Stimulated activated CD4-positive, alpha-beta T cell treated with anti-CD3 and anti-CD28 coated beads, Interleukin-2, amount 100 ng/mL, for 4 hours (primary cell): ENCODE results near the gene TOLLIP.

Experiments used
- DNase-seq: peaks from one replicate; pipeline ENCODE4 v3.0.0-alpha.2; 2020; ENCODE audit warnings: low read depth

Gene TOLLIP

DNA sequence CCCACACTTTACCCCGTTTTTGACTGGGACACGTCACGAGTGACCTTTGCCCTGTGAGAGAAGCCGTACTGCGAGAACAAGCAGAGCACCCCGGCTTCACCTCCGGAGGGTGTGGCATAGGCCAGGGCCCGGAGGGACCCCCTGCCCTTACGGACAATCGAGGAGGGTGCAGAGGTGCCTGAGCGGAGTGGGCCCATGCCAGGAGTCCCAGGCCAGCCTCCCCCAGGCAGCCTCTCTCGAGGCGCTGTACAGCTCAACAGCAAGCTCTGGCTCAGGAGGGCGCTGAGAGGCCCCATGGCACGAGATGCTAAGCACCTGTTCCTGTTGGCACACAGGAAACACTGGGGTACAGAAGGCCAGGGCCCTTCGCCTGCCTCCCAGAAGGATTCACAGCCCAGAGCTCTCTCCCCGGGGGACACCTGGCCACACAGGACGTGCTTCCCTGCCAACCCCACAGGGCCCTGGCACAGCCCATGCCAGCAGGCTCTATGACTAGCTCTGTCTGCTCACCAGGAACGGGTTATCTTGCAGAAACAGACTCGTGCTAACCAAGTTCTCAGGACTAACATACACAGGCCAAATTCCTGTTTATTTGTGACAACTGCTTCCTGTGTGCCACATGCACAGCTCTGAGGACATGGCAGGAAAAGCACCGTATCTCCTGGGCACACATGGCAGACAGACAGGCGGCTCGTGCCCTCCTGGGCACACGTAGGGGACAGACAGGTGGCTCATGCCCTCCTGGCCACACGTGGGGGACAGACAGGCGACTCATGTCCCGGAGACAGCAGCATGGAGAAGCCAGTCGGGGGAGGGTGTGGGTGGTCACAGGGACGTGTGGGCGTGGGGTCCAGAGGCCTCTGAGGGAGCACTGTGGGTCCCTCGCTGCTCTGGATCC, 11.6 kb downstream of the TOLLIP start:
- DNase-seq, result no peak

DNA sequence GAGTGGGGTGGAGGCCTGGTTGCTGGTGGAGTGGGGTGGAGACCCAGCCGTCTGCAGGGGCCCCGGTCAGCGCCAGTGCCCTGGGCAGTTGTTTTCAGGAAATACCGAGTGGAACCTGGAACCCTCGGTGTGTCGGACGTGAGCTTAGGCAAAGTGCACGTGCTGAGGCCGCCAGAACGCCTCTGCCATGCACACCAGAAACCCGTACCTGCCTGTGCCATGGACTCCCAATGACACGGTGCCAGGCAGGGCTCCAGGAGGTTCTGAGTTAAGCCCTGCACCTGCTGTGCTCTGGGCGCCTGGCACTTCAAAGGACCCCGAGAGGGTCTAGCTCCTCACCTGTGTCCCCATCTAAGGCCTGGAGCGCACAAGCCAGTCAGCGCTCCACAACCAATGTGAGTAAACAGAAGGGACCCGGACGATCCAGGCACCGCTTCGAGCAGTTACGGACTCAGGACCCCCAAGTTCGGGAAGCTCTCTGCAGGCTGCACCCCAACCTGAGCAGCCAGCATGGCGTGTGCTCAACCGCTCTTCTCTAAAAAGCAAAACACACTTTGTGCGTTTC, 12.3 kb downstream of the TOLLIP start:
- DNase-seq, result no peak

DNA sequence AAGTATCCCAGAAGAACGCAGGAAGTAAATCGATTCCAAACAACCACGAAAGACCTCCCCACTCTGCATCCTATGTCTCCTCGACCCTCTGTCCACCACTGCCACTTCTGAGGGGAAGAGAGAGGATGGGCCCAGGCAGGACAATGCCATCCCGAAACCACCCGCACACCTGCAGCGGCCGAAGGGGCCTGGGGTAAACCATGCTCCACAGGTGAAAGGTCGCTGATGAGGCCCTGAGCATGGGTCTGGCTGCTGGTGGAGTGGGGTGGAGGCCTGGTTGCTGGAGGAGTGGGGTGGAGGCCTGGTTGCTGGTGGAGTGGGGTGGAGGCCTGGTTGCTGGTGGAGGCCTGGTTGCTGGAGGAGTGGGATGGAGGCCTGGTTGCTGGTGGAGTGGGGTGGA, 13.1 kb downstream of the TOLLIP start:
- DNase-seq, result no peak

GRCh38 chr11:1295591-1295990, 13.8 kb downstream of the TOLLIP start:
- DNase-seq, result no peak

DNA sequence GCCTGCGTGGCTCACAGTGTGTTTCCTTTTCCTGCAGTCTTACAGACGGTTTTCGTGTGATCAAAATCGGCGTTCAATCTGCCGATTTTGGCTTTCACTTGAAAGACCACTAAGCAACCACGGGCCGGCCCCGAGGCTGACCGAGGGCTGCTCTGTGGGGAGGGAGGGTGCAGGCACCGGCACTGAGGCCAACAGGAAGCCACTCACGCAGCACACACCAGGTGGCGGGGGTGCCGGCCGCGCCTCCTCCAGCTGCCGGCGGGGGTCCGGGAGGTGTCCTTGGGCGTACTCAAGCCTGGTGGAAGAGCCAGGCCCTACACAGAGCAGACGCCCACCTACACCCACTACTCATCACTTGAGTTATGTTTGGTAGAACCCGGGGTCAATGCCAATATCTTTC, 14.3 kb downstream of the TOLLIP start:
- no peak for DNase-seq

GRCh38 chr11:1293619-1294015, 15.8 kb downstream of the TOLLIP start:
- no peak for DNase-seq

DNA sequence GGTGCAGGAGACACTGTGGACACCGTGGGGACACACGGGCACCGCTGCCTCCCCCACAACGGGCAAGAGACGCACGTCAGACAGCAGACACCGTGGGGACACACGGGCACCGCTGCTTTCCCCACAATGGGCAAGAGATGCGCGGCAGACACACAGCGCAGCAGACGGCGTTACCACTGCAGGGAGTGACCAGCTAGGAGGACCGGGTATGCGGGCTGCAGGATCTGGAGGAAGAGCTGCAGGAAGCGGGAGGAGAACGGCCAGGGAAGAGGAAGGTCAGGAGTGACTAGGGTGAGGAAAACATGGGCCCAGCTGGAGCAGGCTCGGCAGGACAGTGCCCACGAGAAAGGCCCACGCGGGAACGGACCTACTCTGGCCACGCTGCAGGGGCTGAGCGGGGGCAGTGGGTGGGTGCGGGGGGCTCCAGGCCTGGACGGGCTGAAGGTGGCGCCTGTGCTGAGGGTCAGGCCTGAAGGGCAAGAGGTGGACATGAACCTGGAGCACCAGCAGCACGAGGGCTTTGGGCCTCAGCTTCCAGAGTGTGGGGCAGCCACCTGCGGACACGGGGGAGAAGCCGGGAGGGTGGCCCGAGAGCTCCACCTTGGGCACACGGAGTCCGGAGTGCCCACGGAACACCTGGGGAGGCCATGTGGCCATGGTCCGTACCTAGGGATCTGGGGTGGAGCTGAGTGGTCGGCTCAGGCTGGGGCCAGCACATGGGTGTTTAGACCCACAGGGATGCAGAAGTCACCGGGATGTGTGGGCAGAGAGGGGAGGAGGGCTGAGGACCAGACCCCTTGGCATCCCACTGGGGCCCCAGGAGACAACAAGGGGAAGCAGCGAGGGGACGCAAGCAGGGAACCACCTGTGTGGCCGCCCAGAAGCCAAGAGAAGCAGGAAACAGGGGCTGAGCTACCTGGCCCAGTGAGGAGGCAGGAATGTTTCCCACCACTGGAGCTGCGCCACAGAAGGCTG, 16.5 kb downstream of the TOLLIP start:
- DNase-seq, result no peak

- DNase-seq, result no peak
These were observed 17.3 kb downstream of the TOLLIP start for GRCh38 chr11:1292018-1292643.

GRCh38 chr11:1291295-1292017, 18.0 kb downstream of the TOLLIP start:
- no peak for DNase-seq

DNA sequence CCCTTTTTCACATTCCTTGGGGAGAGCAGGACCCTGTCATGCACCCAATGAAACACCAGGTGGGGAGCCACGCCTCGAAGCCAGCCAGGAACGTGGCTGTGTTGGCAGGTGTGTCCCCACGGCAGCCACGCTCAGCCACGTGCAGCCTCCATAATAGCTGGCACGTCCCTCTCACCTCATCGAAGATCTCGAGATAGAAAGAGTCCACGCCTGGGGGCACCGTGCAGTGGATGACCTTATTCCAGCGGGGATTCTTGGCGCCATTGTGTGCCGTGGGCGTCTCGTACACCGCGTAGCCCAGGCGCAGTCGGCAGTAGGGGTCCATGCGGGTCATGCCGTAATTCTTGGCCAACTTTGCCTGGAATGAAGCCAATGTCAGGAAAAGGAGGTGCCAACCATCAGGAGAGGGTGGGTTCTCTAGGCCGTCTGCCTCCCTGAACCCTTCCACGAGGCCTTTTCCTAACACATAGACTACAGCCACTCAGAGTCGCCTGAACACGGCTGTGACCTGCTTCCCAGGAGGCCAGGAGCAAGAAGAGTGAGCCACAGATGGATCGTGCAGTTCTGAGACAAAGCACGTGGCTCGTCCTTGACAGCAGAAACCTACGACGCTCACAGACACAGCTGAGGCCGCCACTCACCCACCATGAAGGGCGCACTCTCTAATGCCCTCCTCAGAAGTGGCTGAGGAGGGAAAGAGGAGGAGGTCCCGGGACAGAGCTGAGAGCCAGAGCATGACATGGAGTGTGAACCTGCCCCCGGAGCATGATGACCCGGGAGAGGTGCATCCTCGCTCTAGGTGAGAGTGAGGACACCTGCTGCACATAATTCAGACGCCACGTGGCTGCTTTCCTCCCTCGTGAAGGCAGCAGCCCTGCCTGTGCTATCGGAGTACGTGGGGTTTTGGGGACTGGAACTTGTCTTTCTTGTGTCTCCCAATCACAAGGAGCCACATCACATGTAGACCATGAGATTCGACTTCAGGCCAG, 19.1 kb downstream of the TOLLIP start:
- DNase-seq, result no peak

DNA sequence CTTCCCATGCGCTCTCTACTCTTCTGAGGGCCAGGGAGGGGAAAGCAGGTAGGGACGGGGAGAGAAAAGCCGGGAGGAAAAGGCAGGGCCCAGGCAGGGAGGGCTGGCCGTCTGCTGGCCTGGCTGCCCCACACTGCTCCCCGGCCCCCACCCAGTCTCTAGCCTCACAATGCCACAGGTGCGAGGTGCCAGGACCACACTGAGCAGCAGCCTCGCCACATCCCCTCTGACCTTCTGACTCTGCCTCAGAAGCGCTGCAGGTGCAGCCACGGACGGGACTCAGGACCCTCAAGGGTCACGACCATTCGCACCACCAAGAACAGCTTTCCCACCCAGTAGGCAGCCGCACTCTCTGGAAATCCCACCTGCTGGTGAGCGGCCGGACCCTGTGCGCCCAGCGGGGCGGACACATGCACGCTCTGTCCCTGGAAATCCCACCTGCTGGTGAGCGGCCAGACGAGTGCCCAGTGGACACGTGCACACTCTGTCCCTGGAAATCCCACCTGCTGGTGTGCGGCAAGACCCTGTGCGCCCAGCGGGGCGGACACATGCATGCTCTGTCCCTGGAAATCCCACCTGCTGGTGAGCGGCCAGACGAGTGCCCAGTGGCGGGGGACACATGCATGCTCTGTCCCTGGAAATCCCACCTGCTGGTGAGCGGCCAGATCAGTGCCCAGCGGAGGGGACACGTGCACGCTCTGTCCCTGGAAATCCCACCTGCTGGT, 20.1 kb downstream of the TOLLIP start:
- no peak for DNase-seq

- DNase-seq, result no peak
These were observed 20.8 kb downstream of the TOLLIP start for GRCh38 chr11:1288426-1289151.

DNA sequence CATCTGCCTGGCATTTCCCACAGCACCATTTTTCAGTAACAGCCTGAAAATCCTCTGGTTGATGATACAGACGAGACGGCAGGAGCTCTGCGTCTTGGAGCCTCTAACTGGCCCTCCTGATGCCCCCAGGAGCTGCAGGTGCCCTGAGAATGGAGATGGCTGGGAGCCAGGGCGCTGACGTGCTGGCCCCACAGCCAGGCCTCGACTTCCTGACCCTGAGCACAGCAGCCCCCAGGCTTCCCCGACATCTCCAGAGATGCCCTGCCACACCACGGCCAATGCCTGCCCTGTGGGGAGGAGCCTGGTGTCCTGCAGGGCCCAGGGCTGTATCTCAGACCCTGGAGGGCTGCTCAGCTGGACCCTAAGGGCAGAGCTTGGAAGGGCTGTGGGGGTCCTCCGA, 21.5 kb downstream of the TOLLIP start:
- no peak for DNase-seq

GRCh38 chr11:1285876-1286275, 23.6 kb downstream of the TOLLIP start:
- DNase-seq, result no peak

DNA sequence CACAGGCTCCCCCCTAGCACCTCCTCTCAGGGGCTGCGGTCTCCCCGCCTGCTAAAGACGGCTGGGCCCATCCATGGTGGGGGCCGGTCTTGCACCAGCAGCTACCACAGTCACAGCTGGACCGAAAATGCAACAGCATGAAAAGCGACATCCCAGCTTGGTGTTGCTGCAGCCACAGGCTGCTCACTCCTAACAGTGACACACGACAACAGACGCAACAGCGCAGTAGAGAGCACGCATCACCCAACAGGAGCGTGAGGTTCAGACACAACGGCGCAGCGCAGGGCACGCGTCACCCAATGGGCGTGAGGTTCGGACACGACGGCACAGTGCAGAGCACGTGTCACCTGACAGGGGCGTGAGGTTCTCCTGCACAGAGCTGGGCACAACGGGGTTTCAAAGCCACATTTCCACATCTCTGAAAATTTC, 24.1 kb downstream of the TOLLIP start:
- DNase-seq, result no peak

DNA sequence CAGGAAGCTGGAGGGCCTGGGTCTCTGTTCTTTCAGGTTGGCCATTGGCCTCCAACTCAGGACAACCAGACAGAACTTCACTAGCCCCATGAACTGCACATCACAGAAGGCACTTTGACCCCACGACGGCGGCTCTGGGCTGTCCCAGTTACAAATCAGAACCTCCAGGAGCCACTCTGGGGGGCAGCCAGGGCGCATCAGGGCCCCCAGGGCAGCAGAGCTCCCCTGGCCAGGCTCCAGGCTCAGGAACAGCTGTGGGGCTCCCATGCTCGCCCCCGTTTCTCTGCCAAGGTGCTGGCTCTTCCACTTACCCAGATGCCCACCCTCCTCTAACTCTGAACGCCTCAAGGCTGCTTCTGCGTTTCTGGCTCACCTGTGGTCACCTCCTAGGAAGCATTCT, 25.5 kb downstream of the TOLLIP start:
- no peak for DNase-seq

DNA sequence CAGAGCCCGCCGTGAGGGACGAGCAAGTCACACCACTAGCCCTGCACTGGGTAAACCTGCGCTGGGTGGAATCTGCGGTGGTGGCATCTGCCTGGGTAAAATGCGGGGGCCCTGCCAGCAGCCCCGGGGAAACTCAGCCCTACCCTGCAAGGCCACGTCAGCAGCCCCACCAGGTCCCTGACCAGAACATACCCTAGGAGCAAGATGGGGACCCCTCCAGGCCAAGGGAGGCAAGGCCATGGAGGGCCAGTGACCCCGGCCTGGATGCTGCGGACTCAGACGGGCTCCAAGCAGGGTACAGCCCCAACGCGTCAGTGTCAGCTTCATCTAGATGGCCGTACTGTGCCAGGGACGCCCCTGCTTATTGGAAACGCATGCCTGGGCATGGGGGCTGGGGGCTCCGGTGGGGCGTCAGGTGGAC, 26.3 kb downstream of the TOLLIP start:
- DNase-seq, result no peak

DNA sequence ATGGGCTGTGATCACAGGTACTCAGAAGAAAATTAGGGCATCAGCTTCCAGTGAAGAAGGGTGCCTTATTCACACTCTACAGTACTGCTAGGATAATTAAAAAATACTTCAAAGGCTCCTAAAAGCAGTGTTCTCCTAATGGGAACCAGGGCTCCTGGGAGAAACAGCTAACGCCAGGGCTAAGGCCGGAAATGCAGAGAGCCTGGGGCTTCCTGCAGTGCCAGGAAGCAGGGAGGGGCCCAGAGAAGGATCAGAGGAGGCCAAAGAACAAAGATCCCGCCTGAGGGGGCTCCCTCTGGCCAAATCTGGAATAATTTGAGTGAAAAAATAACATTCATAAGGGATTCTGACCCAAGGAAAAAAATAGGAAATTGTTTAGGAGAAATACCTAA, 27.5 kb downstream of the TOLLIP start:
- DNase-seq, result no peak
